HG02885 (cell line): ENCODE measurements around the gene SPATA32.

Experiments used
- ATAC-seq: cut with Tn5 transposase; IDR thresholded peaks from one replicate; pipeline ENCODE4 v1.9.1; 2021; ENCODE audit warnings: mild to moderate bottlenecking; ENCODE audit not compliant: unreplicated experiment, poor library complexity

Gene SPATA32

DNA sequence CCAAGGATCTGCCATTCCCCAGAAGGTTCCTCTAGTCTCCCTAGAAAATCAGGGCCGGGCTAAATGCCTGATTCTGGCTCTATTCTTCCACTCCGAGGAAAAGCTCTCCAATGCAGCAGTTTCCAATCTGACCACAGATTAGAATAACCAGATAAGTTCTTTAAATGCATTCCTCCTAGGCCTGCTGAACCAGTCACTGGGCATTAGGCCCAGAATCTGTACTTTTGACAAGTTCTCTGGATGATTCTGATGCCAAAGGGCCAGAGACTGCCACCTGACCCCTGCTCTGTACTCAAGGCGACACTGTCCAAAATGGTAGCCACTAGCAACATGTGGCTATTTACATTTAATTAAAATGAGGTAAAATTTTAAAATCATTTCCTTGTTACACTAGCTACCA is 32.6 kb upstream of the SPATA32 start:
- ATAC-seq = no peak

DNA sequence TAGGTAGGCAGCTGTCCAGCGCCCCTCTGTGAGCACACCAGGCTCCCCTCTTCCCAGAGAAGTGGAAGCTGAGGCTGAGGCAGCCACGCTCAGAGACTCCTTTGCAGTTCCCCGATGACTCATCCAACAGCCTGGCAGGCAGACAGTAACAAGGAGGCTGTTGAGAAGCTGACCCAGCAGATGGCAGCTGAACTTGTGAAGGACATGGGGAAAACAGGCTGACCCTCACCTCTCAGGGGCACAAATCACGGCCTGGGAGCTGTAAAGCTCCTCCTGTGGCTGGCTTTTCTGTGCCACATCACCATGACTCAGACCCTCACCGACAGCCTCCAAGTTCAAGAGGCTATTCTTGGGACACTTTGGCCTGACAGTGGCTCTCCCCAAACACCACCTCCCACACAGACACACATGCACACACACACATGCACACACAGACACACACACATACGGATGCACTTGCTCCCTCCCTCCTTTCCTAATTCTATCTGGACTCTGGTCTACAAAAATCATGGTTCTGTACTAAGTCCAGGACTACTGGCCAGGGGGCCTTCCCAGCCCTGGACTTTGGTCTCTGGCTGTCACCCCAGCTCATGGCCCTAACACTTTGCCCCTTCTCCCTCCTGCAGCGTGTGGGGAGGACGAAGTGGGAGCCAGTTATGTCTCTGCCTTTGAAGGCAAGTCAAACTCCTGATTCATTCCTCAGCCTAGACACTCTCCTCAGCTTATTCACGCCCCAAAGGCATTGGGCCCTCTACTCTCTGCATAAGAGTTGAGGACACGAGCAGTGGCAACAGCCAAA is 31.7 kb upstream of the SPATA32 start:
- ATAC-seq = no peak

DNA sequence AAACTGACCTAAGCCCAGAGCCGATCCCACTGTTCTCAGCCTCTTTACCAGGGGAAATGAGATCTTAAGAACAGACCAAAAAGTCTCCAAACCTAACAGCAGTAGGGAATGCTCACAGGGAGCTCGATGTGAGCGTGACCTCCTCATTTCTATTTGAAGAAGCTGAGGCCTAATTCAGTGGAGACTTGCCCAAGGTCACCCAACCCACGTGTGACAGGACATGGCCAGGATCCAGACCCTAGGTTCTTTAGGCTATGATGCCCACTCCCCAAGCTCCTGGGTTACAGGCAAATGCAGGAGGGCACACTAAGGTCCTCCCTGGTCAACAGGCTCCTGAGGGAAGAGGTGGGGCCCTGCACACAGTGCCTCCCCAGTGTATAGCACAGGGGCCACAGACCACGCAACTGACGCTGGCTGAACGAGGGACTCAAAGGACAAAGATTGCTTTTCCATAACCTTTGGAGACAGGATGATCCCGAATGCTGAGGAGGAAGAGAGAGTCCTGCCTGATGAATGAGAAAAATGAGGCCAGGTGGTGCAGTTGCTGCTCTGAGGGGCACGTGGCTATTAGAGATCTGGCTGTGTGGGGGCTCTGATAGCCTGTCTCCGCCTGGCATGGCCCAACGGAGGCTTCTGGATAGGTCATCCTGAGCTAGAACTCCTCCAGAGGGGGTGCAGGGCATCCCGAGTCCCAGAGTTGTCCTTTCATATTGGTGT is 31.0 kb upstream of the SPATA32 start:
- ATAC-seq = no peak

DNA sequence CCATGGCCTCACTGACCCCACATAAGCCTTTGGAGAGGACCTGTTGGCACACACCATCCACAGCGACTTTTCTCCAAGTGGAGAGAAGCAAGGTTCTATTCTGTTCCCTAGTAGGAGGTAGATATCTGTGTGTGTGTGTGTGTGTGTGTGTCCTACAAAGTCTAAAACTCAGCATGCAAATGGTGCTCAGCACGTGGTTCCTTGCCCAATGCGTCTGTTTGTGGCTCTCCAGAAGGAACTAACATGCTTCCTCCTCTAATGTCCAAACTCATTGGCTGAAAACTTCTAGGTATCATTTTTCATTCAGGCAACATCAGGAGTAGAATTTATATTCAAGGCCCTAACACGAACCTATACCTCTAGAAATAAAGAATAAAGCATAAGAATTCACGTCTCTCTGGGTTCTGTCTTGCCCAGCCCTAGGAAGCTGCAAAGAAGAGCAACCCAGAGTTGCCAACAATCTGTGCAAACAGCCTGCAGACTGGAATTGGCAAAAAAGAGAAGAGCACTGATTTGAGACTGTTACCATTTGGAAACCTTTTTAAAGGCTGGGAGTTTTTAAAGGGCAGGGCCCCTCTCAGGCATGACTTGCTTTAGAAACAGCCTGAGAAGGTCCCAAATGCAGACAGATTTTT is 29.4 kb upstream of the SPATA32 start:
- ATAC-seq = no peak

DNA sequence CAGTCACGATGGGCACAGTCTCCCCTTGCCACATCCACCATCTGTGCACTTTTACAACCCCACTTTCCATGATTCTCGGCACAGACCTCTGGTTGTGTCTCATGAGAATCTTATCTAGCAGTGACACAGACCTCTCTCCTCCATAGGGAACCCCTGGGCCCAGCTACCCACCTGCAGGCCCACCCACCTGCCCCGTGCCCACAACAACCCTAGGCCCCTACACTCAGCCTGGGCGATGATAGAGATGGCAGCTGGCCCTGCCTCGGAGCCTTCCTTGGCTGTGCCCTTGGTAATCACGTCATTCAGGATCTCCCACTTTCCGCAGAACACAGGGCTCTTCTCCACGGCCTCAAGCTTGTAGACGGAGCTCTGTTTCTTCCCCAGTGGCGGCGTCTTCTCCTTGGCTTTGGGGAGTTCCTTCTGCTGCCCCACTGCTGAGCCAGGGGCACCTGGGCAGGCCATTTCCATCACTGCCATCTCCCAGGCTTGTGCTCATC is 28.4 kb upstream of the SPATA32 start:
- ATAC-seq = no peak

DNA sequence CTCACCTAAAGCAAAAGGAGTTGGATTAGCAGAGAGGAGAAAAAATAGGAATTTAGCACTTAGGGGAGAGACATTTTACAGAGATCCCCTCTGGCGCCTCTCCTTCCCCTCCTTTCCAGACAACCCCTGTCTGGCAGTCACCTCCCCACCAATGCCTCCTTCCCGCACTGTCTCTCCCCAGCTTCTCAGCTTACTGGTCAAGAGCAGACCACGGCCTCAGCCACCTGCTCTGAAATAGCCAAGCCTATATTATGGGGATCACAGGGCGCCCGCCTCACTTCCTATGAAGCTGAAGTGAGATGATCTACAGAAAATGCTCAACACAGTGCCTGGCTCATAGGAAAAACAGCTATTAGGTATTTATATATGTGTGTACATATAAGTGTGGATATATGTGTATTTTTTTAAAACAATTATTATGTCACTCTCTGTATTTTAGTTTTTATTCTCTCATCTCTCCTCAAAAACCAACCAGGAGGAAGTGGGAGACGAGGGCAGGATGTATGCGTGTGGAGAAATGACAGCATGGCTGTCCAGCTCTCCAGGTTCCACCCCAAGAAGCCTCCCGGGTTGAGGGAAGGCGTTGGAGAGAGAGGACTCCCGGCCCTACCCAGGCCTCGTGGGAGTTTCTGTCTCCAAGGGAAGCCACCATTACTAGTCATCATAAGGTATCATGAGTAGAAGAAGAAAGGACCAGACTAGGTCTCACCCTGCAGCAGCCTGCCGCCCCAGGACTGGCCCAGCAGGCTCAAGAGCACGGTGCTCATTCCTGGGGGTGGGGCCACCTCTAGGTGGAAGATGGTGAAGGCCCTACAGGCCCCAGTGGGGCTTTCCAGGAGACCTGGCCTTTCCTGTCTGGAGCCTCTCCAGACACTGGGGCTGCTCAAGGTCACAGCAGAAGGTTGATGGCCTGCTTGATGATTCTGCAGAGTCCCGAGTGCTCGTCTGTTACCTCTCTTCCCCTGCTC is 27.7 kb upstream of the SPATA32 start:
- ATAC-seq = no peak

DNA sequence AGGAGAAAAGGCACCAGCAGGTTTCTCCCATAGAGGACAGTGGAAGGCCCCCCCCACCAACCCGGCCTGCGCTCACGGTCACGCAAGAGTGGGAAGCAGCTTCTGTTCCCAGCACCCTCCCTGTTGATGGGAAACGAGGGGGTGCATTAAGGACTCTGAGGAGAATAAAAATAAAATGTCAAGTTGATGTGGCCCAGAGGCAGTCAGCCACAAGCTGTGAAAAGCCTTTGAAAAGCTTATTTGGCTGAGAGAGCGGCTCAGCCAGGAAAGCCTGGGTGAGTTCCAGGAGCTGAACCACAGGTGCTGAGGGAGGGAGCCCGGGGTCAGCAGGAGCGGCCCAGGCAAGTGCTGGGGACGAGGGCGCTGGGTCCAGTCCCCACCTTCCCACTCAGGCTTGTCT is 26.9 kb upstream of the SPATA32 start:
- ATAC-seq = no peak

DNA sequence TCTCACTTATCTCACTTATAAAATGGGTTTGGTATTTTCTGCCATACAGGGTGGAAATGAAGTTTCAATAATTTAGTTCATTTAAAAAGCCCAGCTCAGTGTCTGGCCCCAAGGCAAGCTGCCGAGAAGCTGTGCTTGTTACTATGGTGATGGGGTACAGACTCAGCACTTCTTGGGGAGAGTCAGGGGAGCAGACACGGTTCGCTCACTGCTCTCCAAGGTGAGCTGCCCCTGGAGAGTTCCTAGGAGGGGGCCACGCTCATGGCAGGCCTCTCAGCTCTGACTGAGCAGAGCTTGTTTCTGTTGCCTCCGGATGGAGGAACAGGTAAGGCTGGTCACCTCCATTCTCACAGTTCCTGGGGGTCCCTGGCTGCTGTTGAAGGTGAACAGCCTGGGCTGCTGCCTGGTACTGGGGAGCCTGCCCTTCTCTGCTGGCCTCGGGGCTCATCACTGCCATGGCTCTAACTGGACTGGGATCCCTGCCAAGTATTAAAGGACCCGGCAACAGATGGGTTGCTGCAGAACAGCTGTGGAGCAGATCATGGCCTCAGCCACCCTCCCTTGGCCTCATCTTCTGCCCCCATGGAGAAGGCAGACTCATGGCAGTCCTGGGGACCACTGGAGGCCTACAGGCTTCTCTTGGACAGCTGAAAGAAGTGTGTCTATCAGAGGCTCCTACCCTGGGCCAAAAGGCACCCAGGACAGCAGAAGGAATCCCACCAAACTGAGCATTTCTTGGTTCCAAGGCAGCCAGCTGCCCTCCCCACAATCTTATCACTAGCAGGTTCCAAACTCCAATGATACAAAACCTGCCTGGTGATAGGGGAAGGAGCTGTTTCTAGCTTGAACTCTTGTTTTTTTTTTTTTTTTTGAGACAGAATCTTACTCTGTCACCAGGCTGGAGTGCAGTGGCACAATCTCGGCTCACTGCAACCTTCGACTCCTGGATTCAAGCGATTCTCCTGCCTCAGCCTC is 25.9 kb upstream of the SPATA32 start:
- no peak for ATAC-seq

DNA sequence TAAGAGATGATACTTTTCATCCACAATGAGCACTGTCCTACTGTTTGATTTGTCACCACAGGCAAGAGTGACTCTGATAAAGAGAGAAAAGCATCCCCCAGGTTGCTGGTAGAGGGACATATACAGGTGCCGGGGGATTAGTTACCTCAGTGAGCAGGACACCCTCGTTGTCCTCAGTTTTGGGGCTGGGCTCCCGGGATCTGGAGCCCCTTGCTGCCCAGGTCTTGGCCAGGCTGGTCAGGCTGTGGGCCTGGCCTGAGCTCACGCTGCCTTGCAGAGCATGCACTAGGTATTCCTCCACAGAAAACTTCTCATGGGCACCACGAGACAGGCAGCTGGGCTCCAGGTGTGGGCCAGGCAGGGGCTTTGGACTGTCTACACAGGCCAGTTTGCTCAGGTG is 24.4 kb upstream of the SPATA32 start:
- no peak for ATAC-seq

DNA sequence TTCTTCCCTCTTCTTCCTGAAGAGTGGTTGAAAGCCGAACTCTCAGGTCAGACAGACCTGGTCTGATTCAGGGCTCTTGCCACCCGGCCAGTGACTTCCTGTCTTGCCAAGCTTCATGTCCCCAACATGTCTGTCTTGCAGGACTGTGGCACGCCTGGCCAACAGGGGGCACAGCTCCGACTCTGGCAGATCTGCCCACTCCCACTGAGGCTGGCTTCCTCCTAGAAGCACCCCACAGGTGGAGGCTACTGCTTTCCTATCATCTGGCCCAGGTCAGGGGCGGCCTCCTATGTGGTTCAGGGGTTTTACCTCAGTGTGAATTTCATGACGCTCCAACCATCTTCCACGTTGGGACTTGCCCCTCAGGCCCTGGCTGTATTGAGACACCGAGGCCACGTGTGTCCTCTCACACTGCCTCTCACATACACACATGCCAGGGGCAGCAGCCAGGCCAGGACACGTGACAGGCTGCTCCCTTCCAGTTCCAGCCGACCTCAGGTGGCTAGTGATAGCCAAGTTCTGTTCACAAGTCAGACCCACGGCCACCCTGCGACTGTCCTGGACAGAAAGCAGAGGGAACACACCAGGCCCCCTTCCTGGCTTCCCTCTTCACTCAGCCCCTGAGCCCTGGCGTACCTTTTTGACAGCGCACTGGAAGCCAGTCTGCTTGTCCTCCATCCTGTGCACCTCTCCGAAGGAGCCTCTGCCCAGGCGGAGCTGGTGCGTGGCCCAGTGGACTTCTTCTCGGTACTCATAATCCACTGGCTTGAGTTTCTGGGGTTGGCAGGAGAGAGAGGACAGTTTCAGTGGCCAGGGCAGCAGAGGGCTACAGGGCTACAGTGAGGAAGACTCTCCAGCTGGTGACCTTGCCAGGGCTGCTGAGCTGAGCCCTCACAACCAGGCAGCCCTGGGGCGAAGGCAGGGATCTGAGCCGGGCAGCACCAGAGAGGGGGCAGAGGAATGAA is 22.6 kb upstream of the SPATA32 start:
- ATAC-seq = no peak

DNA sequence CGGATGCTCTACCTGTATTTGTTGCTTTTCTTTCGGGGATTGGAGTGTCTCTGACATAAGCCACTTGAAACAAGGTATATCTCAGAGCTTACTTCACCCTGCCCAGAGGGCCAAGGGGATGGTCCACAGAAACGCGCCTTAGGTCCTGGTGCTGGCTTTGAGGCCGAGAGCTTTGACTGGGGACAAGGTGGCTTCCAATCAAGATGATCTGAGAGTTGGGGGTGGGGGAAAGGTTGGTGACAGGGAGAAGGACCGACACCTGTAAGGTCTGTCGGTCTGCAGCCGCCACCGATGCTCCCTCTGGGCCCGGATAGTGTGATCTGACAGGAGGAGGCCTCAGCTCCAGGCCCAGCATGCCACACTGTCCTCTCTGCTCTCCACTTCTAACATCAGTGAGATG is 21.8 kb upstream of the SPATA32 start:
- no peak for ATAC-seq

DNA sequence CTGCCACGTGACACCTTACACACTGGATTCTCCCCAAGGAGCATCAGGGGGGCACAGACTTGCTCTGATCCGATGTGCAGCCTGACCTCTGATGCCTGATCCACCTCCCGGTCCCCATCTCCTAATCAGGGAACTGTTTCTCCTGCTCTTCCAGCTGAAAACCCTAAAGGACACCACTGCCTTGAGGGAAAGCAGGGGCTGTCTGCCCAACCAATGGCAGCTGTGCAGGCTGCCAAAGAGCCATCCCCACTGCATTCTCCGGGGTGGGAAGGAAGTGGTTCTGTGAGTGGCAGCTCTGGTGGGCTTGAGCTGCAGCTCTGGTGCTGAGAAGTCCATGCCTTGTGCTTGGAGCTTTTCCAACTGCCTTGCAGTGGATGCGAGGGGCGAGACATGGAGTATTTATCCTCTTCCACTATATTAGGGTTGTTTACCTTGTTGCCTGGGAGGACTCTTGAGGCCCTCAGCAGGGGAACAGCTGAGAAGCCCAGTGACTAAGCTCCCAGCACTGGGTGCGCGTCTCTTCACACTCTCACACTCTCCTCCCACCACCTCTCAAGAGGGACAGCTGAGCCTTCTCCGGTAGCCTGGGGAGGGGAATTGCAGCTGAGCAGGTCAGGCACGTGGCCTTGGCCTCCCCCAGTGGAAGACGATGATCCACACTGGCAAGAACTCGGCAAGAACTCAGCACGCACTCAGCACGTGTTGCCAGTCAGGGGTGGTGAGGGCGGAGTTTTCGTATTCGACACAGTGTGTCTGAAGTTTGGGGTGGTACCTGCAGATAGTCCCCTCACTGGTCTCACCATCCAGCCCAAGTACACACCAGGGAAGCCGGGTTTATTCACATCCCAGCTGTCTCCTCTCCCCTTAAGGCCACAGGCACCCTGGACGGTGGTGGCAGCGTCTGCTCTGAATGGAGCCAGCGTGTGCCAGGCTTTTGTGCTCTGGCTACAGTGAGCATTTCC is 21.1 kb upstream of the SPATA32 start:
- no peak for ATAC-seq

DNA sequence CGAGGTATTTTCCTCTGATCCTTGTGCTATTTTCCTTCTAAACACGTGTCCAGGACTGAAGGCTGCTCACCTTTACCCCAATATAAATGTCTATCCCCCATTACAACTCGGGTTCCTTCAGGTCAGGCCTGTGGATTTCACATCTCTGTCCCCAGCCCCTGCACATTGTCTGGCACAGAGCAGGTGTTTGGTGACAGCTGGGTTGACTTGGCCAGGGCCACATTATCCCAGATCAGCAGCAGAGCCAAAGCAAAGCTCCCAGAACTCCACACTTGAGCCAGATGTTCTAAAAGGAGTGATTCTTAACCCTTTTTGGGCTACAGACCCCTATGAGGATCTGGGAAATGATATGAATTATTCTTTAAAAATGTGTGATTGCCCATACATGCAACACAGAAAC is 18.0 kb upstream of the SPATA32 start:
- no peak for ATAC-seq

DNA sequence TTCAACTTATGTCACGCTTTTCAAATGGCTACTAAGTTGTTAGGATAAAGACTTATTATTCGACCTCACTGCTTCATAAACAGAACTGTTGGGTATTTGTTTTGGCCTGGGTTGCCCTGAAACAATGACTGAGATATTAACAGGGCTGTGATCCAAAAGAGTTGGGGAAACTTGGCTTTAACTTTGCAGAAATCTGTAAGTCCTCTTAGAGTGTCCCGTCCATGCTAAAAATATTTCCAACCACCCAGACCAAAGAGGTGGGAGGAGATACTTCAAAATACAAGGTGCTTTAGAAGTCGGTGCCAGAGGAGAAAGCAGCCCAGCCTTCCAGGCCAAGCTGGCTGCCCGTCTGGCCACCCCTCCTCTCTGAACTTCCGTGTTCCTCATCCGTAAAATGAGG is 16.1 kb upstream of the SPATA32 start:
- ATAC-seq = no peak

DNA sequence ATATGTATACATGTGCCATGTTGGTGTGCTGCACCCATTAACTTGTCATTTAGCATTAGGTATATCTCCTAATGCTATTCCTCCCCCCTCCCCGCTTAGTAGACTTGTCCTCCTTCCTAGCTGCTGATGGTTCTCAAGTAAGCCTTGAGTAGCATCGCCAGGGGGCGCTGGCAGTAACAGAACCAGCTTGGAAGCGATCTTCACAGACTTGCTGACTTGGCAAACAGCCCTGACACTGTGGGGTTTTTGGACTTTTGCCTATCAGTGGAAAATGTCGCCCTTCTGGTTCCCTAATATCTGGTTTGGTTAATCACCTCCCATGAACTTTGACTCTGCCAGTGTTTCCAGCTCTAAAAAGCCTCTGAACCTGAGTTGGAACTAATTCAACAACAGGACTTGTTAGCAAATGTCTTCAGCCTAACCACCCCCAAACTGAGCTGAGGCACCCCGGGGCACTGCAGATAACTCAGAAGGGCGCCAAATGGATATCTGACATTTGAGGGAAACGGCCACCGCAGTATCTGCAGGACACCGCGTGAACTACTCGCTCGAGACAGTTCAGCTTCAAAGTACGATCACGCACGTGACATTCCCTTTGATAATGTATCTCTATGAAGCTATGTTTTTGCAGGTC is 15.4 kb upstream of the SPATA32 start:
- ATAC-seq = no peak

DNA sequence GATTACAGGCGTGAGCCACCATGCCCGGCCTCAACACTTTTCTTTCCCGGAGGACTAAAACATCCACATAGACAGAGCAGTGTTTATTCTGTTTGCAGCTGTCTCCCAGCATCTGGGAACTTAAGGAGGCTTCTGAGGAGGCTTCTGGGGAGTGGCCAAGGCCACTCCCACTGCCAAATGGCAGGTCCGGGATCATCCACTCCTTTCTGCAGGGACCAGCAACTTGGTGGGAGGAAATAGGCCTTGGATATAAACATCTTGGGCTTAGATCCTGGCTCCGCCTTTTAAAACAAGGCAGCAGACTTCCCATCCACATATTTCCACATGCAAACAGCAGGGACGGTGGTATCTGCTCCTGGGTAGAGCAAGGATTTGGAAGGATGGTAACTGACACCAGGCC is 14.1 kb upstream of the SPATA32 start:
- no peak for ATAC-seq
